Left ventricle myocardium superior (tissue), 1 donor: ENCODE data around the gene SLC7A5. TPM values are rescaled to one million over a fixed set of nuclear protein-coding genes. Genes with fewer than 3 reads are reported as not detected.
A peak's percentile ranks its signal among the peaks of the same experiment; 100 is the strongest.
"Not testable (repeated sequence)": the region's sequence is repeated elsewhere in the genome, so short reads cannot be mapped to it uniquely, and the experiment has no call there.

ENCODE experiments used
- ATAC-seq: fragments of 200-7000 bp; cut with Tn5 transposase; one replicate; pipeline ENCODE4 v1.9.1; 2020; ENCODE audit warnings: mild to moderate bottlenecking, moderate library complexity
- DNase-seq: peaks from one replicate; pipeline ENCODE4 v3.0.0-alpha.2; 2020
- intact Hi-C: fragments of 100-400 bp; cut with micrococcal nuclease; formaldehyde crosslinking; loops from one replicate; pipeline ENCODE4 v1.11.0; 2022
- total RNA-seq: library from RNA; stranded (reverse); fragmentation: NEBNext Ultra II Directional; extraction: Animal tissue kit (Norgen Biotek cat#: 25700); gene quantifications from one replicate; pipeline ENCODE4 v1.2.1, GENCODE V29; 2021
- donor health status: DM: no; HTN: yes; CAD: no; lungs with severe emphysema.

The SLC7A5 gene
- total RNA-seq, 1 donor from 2014 or later, result 2.0 TPM

- intact Hi-C loops, result no loop called here
- no peak for DNase-seq
- ATAC-seq, result no peak
Observed at GRCh38 chr16:87891764-87892163, 22.5 kb upstream of the SLC7A5 start.

GRCh38 chr16:87889762-87890161 is 20.5 kb upstream of the SLC7A5 start:
- intact Hi-C loops, DNase-seq: not testable (repeated sequence)

GRCh38 chr16:87888346-87888745 is 19.0 kb upstream of the SLC7A5 start:
- DNase-seq, intact Hi-C loops, ATAC-seq: not testable (repeated sequence)

More at GRCh38 chr16:87889762-87890161, 20.5 kb upstream of the SLC7A5 start:
- ATAC-seq, result not testable (repeated sequence)

DNA sequence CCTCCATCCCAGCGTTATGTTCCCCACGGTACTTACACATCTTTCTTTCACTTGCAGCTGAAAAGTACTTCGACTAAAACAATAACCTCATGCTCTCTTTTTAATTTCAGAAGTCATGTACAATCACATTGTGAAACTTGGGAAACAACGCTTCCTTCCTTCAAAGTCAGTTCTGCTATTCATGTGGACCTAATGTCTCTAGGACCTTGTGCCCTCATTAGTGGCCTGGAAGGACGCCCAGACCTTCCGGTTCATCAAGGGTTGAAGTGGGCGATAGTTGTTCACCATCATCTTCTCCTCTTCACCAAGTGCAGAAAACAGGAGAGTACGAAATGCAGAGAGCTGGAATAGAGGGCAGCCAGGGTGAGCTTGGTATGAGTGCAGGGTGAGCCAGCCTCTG is 18.6 kb upstream of the SLC7A5 start:
- DNase-seq, ATAC-seq, intact Hi-C loops: not testable (repeated sequence)

DNA sequence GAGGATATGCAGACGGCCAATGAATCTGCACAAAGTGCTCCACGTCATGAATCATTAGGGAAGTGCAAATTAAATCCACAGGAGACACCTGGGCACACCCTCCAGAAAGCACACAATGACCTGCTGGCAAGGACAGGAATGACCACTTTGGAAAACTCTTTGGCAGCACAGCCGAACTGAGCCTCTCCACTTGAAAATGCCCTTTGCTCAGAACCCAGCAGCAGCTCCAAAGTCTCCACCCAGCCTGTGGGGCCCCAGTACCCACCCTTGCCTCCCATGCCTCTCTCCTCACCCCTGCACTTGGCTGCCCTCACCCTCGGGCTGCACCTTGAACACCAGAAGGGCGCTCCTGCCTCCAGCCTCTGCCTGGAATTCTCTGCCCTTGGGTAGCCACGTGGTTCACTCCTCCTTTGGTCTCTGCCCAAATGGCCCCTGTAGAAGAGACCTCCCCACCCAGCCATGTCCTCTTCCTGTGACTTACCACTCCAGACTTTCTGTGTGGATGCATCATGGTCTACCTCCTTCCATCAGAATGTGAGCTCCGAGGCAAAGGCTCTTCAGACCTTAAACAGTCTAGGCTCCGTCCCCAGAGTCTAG is 16.2 kb upstream of the SLC7A5 start:
- DNase-seq, intact Hi-C loops: not testable (repeated sequence)
- peak; percentile 91 for ATAC-seq

- ATAC-seq (no peak), DNase-seq (no peak)
- intact Hi-C loops, result no loop called here
Observed at GRCh38 chr16:87882436-87883019, 13.2 kb upstream of the SLC7A5 start.

- ATAC-seq (no peak), DNase-seq (no peak)
- intact Hi-C loops, result no loop called here
Observed at GRCh38 chr16:87881324-87882200, 12.3 kb upstream of the SLC7A5 start.

- intact Hi-C loops, result no loop called here
- DNase-seq (no peak), ATAC-seq (no peak)
Observed at GRCh38 chr16:87880117-87880696, 10.9 kb upstream of the SLC7A5 start.

DNA sequence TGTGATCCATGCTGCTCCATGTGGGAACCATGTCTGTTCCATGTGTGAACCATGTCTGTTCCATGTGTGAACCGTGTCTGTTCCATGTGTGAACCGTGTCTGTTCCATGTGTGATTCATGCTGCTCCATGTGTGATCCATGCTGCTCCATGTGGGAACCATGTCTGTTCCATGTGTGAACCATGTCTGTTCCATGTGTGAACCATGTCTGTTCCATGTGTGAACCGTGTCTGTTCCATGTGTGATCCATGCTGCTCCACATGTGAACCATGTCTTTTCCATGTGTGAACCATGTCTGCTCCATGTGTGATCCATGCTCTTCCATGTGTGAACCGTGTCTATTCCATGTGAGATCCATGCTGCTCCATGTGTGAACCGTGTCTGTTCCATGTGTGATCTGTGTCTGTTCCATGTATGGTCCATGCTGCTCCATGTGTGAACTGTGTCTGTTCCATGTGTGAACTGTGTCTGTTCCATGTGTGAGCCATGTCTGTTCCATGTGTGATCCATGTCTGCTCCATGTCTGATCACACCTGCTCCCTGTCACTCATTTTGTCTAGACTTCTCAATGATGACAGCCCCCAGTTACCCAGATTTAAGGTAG is 10.2 kb upstream of the SLC7A5 start:
- ATAC-seq, DNase-seq: not testable (repeated sequence)
- intact Hi-C loops, result loop anchor here (10.0 kb wide), 1 partner anchor 95 kb away; no protein-coding TSS in a partner anchor

DNA sequence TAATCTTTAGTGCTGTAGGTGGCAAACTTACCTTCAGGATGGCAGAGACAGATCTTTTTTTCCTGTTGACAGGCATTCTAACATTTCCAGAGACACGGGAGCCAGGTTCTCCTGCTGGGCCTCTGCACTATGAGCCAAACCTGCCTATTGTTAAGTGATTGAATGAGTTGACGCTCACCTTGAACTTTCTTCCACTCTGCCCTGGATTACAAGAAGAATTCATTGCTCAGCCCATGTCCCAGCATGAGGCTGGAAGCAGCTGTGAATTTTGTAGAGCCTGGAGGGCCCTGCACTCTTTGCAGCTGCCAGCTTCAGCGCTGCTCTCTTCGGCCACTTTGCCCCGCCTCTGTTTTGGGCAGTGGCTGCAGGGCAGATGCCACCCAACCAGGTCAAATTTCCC is 9.4 kb upstream of the SLC7A5 start:
- no peak for DNase-seq
- no peak for ATAC-seq
- intact Hi-C loops, result loop anchor here (10.0 kb wide), 1 partner anchor 94 kb away; no protein-coding TSS in a partner anchor

GRCh38 chr16:87877942-87878507 is 8.7 kb upstream of the SLC7A5 start:
- DNase-seq, result no peak
- intact Hi-C loops, result loop anchor here (10.0 kb wide), 1 partner anchor 93 kb away; no protein-coding TSS in a partner anchor
- no peak for ATAC-seq

DNA sequence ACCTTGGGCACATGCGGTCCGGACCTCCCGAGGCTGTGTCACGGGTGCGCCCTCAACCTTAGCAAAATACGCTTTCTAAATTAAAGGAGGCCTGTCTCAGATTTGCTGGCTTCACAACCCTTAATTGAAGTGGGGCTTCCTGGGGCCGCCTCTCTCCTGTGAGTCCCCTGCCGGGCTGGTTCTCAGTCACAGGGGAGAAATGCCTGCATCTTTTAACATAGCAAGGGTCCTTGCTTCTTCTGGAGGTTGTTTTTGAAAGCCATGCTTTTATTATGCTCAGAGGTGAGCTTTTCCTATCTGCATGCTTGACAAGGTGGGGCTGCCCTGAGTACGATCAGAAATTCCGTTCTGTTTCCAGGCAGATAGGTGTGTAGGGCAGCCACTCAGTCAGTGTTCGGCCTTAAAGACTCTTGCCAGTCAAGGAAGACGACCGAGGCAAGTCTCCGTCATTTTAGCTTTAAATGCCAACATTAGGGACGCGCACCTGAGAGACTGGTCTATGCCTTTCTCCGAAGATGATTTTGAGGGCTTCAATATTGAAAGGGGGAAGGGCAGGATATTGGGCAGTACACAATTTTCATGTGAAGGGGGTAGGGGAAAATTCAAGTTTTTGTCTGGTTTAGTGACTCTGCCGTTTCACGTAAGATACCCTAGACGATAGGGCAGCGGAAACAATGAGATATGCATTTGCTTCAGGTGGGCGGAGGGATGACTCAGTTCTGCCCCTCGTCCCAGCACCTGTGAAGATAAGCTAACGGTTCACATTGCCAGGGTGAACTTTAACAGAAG is 5.5 kb upstream of the SLC7A5 start:
- DNase-seq (no peak), ATAC-seq (no peak)
- intact Hi-C loops, result loop anchor here (10.0 kb wide), 1 partner anchor 90 kb away; no protein-coding TSS in a partner anchor

GRCh38 chr16:87870418-87871291 is 1.3 kb upstream of the SLC7A5 start:
- not testable (repeated sequence) for DNase-seq, ATAC-seq
- intact Hi-C loops, result loop anchor here (10.0 kb wide), 1 partner anchor 86 kb away; no protein-coding TSS in a partner anchor

GRCh38 chr16:87869879-87870417 is 641 bp upstream of the SLC7A5 start:
- not testable (repeated sequence) for ATAC-seq, DNase-seq
- intact Hi-C loops, result loop anchor here (10.0 kb wide), 1 partner anchor 85 kb away; no protein-coding TSS in a partner anchor

- DNase-seq, ATAC-seq, intact Hi-C loops: not testable (repeated sequence)
Observed at GRCh38 chr16:87868254-87869029, 865 bp downstream of the SLC7A5 start.
